ENCODE data around the gene DCAF7.

- TF ChIP-seq CTCF (IDR thresholded peaks at IDR 0.05) (no peak), POLR2A (IDR thresholded peaks at IDR 0.05) (no peak)
Observed at GRCh38 chr17:63512388-63512787, 37.9 kb upstream of the DCAF7 start.
